Upper lobe of left lung (tissue), 4 donors: ENCODE measurements around the gene TMUB1.

Experiments
- POLR2AphosphoS5 ChIP-seq, 2 donors: sonication (generic); formaldehyde crosslinking; IDR thresholded peaks; one replicate each; pipeline ENCODE4 v1.5.1; 2017; ENCODE audit warnings: antibody characterized with exemption in 2 of 2
- TF ChIP-seq, protein P1 (sequence below), 6 experiments: fragments of 450-650 bp in 4 of 6; fragments of 200-600 bp in 2 of 6; sonication (generic) in 2 of 6; IDR thresholded peaks; one replicate each; pipeline ENCODE4 v1.5.1; 2016 to 2019; ENCODE audit warnings: antibody characterized with exemption in 6 of 6

DNA sequence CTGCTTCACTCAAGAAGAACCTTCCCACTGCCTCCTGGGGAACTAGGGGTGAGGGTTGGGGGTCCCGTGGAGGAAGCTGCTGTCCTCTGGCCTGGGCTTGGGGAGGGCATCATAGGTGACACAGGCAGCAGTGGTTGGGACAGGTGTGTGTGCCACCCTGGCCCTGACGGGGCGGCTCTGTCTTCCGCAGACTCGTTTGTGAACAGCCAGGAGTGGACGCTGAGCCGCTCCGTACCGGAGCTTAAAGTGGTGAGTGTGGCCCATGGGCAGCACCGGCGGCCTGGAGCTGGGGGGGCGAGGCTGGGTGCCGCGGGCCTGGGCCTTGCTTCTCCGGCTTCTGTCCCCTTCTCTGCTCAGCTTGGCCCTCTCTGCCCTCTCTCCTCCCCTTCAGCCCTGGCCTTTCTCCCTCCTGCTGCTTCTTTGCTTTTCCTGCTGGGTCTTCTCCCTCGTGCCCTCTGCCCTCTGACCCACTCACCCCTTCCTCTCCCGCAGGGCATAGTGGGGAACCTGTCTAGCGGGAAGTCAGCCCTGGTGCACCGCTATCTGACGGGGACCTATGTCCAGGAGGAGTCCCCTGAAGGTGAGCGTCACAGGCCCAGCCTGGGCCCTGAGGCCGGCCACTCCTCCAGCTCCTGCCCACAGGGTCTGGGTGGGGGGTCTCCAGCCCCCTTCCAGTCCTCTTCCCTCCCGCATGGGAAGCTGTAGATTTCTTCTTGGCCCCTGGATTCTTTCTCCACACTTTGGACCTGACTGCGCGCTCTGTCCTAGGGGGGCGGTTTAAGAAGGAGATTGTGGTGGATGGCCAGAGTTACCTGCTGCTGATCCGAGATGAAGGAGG is 33.5 kb upstream of the TMUB1 start:
- TF ChIP-seq POLR2AphosphoS5 (IDR thresholded peaks at IDR 0.05) = no peak
- TF ChIP-seq, protein P1, sequence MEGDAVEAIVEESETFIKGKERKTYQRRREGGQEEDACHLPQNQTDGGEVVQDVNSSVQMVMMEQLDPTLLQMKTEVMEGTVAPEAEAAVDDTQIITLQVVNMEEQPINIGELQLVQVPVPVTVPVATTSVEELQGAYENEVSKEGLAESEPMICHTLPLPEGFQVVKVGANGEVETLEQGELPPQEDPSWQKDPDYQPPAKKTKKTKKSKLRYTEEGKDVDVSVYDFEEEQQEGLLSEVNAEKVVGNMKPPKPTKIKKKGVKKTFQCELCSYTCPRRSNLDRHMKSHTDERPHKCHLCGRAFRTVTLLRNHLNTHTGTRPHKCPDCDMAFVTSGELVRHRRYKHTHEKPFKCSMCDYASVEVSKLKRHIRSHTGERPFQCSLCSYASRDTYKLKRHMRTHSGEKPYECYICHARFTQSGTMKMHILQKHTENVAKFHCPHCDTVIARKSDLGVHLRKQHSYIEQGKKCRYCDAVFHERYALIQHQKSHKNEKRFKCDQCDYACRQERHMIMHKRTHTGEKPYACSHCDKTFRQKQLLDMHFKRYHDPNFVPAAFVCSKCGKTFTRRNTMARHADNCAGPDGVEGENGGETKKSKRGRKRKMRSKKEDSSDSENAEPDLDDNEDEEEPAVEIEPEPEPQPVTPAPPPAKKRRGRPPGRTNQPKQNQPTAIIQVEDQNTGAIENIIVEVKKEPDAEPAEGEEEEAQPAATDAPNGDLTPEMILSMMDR (IDR thresholded peaks at IDR 0.05) = no peak
